ENCODE measurements around the gene PRDM11. TPM values are rescaled to one million over a fixed set of nuclear protein-coding genes. Genes with fewer than 3 reads are reported as not detected.
A peak's percentile ranks its signal among the peaks of the same experiment; 100 is the strongest.

Gene PRDM11
- 36.5 TPM for total RNA-seq

GRCh38 chr11:45146072-45147016, at the start of gene PRDM11:
Gene PRDM11 (plus strand): TSS chr11:45146639. CDS start chr11:45181767, 35,128 bp downstream.
- peaks cover 8 to 17% of the 10 kb centered on the region in 2 donors for H3K4me1 ChIP-seq
- peak within 1 kb of the TSS; percentile 79 to 91 for H3K4me3 ChIP-seq
- intact Hi-C loops (cut with DNase I) = loop anchor here (1.0 to 10.0 kb wide), 4 partner anchors 34 to 598 kb away; partner anchors contain the start of gene CHST1
- no peaks in the 10 kb centered on the region for H3K36me3 ChIP-seq
- DNase-seq (ENCODE audit: low spot score in 2 of 2) = peak in 1 of 2 donors; percentile 88
- H3K9me3 ChIP-seq = no peaks in the 10 kb centered on the region
- no peaks in the 10 kb centered on the region for H3K27me3 ChIP-seq
- TF ChIP-seq, protein P1, sequence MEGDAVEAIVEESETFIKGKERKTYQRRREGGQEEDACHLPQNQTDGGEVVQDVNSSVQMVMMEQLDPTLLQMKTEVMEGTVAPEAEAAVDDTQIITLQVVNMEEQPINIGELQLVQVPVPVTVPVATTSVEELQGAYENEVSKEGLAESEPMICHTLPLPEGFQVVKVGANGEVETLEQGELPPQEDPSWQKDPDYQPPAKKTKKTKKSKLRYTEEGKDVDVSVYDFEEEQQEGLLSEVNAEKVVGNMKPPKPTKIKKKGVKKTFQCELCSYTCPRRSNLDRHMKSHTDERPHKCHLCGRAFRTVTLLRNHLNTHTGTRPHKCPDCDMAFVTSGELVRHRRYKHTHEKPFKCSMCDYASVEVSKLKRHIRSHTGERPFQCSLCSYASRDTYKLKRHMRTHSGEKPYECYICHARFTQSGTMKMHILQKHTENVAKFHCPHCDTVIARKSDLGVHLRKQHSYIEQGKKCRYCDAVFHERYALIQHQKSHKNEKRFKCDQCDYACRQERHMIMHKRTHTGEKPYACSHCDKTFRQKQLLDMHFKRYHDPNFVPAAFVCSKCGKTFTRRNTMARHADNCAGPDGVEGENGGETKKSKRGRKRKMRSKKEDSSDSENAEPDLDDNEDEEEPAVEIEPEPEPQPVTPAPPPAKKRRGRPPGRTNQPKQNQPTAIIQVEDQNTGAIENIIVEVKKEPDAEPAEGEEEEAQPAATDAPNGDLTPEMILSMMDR (IDR thresholded peaks at IDR 0.05) = no peak
- peak within 1 kb of the TSS; percentile 95 to 100 for H3K27ac ChIP-seq

DNA sequence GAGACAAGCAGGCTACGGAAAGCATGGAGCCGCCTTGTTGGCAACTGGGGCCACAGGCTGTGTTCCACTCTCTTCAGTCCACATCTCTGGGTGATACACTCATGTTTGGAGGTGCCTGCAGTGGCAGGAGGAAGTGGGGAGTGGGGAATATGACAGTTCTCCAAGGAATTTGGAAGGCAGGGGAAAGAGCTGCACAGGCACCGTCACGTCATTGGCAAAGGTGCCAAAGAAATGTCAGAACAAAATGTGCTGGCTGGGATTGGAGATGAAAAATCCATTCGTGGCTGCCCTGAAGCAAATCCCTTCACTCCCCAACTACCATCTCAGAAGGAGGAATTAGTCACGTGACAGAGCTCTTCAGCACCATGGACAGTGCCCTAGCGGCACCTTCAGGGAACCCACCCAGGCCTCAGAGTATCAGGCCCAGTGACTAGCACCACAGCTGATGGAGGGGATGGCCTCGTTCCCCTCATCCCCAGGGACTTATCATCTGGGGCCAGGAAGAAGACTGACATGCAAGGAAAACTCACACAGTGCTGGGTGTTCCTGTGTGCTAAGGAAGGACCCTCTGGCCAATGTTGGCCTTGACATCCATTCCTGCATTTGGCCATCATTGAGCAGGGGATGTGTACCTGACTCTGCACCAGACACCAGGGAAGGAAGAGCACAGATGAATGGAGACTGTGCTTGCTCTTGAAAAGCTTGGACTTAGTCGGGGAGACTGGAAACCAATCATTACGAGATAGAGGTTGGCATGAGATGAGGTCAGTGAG, 48.5 kb upstream of the PRDM11 start:
- Histone ChIP-seq H3K9me3 (no peaks in the 10 kb centered on the region), H3K36me3 (no peaks in the 10 kb centered on the region), H3K4me3 (no peak overlapping the region), H3K27ac (no peak overlapping the region), H3K27me3 (peaks cover 5% of the 10 kb centered on the region), H3K4me1 (peaks cover 3 to 6% of the 10 kb centered on the region in 2 donors)
- intact Hi-C loops (cut with DNase I) = loop anchor here (10.0 kb wide), 1 partner anchor 567 kb away; the partner anchor contains the start of gene CHST1
- DNase-seq (ENCODE audit: low spot score in 2 of 2) = peak; percentile 29 to 82
- TF ChIP-seq, protein P1 (IDR thresholded peaks at IDR 0.05) = no peak

DNA sequence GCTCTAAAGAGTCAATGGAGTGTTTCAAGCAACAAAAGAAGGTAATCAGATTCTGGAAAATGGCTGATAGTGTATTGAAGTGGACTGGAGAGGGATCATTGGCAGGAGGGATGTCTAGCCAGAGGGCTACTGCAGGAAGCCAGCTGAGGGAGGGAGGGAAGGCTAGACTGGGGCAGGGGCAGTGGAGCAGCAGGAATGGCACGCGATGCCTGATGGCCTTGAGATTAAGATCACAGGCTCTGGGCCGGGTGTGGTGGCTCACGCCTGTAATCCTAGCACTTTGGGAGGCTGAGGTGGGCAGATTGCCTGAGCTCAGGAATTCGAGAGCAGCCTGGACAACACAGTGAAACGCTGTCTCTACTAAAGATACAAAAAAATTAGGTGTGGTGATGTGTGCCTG, 47.5 kb upstream of the PRDM11 start:
- TF ChIP-seq, protein P1 (IDR thresholded peaks at IDR 0.05) = no peak
- DNase-seq (ENCODE audit: low spot score in 2 of 2) = peak in 1 of 2 donors; percentile 38
- Histone ChIP-seq H3K4me3 (no peak overlapping the region), H3K36me3 (no peaks in the 10 kb centered on the region), H3K27ac (no peak overlapping the region), H3K27me3 (peaks cover 5% of the 10 kb centered on the region), H3K9me3 (no peaks in the 10 kb centered on the region), H3K4me1 (peaks cover 3 to 6% of the 10 kb centered on the region in 2 donors)
- intact Hi-C loops (cut with DNase I) = loop anchor here (10.0 kb wide), 1 partner anchor 566 kb away; the partner anchor contains the start of gene CHST1

DNA sequence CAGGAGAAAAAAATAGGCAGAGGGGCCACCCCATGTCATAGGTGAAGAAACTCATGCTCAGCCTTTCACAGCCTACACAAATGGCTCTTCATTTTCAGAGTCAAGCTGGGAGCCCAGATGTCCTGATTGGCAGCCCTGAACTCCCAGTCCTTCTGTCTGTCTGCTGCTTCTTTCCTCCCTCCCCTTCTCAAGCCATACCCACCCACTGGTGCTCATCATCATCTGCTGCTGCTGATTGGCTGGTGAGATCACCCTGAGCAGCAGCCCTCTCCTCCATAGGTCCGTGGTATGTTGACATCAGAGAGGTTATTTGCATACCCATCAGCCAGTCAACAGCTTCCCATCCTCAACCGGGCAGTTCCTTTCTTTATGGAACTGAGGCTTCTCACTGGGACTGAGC, 46.1 kb upstream of the PRDM11 start:
- TF ChIP-seq, protein P1 (IDR thresholded peaks at IDR 0.05) = no peak
- peak in 1 of 2 donors; percentile 38 for DNase-seq (ENCODE audit: low spot score in 2 of 2)
- Histone ChIP-seq H3K27ac (no peak overlapping the region), H3K27me3 (peaks cover 5% of the 10 kb centered on the region), H3K4me1 (peaks cover 3 to 6% of the 10 kb centered on the region in 2 donors), H3K9me3 (no peaks in the 10 kb centered on the region), H3K4me3 (no peak overlapping the region), H3K36me3 (no peaks in the 10 kb centered on the region)
- intact Hi-C loops (cut with DNase I) = no loop called here

GRCh38 chr11:45102361-45102809, 44.1 kb upstream of the PRDM11 start:
- H3K27ac ChIP-seq = no peak overlapping the region
- H3K27me3 ChIP-seq = peaks cover 5% of the 10 kb centered on the region
- peaks cover 3% of the 10 kb centered on the region in 2 donors for H3K4me1 ChIP-seq
- H3K4me3 ChIP-seq = no peak overlapping the region
- TF ChIP-seq, protein P1 (IDR thresholded peaks at IDR 0.05) = no peak
- H3K36me3 ChIP-seq = no peaks in the 10 kb centered on the region
- H3K9me3 ChIP-seq = no peaks in the 10 kb centered on the region
- intact Hi-C loops (cut with DNase I) = no loop called here
- peak in 1 of 2 donors; percentile 28 for DNase-seq (ENCODE audit: low spot score in 2 of 2)
